GM12892 (cell line): ENCODE results near the gene NHLRC2.

Source experiments
- POLR2A ChIP-seq: IDR thresholded peaks from 2 replicates; pipeline ENCODE4 v1.6.1; 2011; ENCODE audit warnings: low read depth, low read length, control low read depth
- POLR2AphosphoS5 ChIP-seq: IDR thresholded peaks from 2 replicates; pipeline ENCODE4 v1.6.1; 2011; ENCODE audit warnings: low read depth, low read length, control low read depth

DNA sequence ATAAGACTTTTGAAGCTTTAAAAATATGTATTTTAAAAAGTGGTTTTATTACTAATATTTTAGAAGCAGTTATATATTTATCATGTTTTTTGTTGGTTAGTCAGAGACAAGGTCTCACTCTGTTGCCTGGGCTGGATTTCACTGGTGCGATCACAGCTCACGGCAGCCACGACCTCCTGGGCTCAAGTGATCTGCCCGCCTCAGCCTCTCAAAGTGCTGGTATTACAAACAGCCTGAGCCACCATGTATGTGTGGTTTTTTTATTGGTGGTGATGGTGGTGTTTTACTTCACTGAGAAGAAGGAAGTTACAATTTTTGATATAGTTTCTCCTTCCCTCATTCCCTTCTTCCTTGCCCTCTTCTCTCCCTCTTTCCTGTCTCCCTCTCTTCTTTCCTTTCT, 13.4 kb downstream of the NHLRC2 start:
- no peak for TF ChIP-seq POLR2A
- TF ChIP-seq POLR2AphosphoS5, result no peak
